HG02763 (cell line): ENCODE measurements around the gene TIFAB.

ENCODE experiments used
- ATAC-seq: cut with Tn5 transposase; IDR thresholded peaks from one replicate; pipeline ENCODE4 v1.9.1; 2021; ENCODE audit warnings: mild to moderate bottlenecking, moderate library complexity; ENCODE audit not compliant: unreplicated experiment

The TIFAB gene

DNA sequence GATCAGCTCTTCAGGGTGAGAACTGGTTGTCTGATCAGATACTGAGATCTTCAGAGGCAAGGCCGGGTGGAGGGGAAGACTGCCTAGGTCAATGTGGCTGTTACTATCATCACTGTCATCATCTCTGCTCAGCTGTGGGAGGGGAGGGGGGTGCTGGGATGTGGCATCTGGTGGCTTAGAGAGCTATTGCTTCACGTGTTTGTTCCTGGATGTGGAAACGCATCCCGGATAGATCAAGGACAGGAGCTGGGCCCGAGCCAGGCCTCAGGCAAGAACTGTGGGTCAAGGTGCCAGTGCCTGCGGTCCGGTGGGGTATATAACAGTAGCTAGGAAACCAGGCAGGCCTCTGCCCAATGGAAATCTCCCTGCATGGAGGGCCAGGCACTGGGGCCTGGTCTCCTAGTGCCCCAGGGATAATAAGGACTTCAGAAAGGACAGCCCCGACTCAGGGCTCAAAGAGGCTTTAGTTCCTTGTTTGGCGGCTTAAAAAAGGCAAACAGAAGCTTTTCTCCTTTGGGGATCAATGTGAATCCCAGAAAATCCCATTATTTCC, 30.3 kb upstream of the TIFAB start:
- no peak for ATAC-seq

- no peak for ATAC-seq
These were observed 29.8 kb upstream of the TIFAB start for GRCh38 chr5:135481909-135482311.

GRCh38 chr5:135481387-135481786, 29.2 kb upstream of the TIFAB start:
- ATAC-seq, result no peak

DNA sequence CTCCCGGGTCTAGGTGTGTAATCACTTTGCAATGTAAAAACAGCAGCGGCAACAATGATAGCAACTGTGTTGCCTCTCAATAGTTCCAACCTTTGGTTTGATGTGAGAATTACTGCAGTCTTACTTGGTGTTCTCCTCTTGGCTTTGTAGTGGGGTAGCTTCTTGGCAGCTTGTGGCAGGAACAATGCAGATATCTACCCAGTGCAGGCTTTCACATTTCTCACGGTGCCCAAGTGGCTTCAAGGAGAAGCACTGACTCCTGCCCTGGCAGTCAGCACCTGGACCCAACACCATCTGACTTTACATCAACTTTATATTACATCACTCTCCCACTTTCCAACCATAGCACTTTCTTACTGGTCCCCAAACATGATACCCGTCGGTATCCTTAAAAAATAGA, 28.4 kb upstream of the TIFAB start:
- no peak for ATAC-seq

DNA sequence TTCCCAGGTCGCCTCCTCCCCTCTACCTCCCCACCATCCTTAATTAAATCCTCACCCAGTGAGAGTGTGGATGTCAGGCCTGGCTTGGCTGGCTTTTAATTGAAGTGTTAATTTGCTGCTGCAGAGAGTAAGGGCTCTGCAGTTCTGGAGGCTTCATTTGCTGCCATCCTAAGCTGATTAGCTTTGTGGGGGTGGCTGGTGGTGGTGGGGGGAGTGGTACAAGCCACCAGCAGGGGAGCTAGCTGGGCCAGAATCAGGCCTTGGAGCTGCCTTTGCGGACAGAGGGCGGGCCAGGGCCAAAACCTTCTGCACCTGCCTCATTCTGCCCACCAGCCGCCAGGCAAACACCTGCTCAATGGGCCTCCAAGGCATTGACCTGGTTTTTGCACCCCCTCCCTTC, 26.8 kb upstream of the TIFAB start:
- no peak for ATAC-seq

DNA sequence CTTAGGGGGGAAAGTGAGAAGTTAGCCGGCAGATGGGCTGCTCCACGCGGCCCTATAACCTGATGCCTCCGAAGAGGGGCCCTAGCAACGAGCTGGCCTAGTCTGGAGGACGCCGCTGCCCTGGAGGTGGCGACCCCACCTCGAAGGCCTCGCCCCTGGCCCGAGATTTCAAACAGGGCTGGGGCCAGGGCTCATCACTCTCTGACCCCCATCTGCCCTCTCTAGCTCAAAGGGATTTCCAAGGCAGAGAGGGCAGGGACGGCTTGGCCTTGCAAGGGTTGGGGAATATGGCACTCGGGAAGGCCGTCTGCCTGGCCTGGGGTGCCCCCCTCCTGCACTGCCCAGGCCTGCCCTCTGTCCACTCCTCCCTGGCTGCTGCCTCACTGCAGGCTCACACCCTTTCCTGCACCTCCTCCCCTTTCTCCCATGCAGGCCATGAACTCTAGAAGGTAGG, 25.5 kb upstream of the TIFAB start:
- no peak for ATAC-seq

GRCh38 chr5:135476615-135477581, 24.7 kb upstream of the TIFAB start:
- ATAC-seq, result no peak

GRCh38 chr5:135473956-135474670, 22.0 kb upstream of the TIFAB start:
- ATAC-seq, result no peak

DNA sequence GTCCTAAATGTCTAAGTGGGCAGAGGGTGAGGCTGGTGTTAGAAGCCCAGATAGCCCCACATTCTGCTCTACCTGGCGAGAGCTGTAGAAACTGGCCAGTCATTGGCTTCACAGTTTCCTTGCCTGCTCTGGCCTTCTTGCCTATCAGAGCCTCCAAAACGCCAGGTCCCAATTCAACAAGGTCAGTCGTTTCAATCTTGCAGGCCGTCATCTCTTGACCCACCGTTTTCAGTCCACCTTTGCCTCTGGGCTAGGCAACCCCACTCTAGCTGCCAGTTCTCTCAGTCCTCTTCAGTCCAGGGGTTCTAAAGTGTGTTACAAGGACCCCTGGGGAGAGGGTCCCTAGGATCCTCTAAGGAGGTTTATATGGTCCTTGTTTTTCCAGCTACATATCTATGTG, 20.0 kb upstream of the TIFAB start:
- ATAC-seq, result no peak

- ATAC-seq, result no peak
These were observed 19.6 kb upstream of the TIFAB start for GRCh38 chr5:135471726-135472125.

DNA sequence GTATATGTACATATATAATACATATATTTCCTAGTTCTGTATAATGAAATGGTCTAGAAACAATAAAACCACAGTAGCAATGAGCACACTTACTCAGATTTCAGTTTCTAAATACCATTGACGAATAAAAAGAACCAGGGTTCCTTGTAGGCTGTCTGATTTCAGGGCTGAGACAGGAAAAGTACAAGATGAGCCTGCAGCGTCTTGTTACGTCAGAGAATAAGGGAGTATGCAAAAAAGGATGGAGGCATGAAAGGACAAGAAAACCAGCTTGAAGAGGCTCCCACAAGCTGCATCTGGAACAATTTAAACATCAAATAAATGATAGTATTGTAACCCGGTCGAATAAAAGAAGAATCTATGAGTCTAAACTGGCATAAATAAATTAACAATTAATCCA, 17.8 kb upstream of the TIFAB start:
- no peak for ATAC-seq

GRCh38 chr5:135468541-135468940, 16.4 kb upstream of the TIFAB start:
- no peak for ATAC-seq

DNA sequence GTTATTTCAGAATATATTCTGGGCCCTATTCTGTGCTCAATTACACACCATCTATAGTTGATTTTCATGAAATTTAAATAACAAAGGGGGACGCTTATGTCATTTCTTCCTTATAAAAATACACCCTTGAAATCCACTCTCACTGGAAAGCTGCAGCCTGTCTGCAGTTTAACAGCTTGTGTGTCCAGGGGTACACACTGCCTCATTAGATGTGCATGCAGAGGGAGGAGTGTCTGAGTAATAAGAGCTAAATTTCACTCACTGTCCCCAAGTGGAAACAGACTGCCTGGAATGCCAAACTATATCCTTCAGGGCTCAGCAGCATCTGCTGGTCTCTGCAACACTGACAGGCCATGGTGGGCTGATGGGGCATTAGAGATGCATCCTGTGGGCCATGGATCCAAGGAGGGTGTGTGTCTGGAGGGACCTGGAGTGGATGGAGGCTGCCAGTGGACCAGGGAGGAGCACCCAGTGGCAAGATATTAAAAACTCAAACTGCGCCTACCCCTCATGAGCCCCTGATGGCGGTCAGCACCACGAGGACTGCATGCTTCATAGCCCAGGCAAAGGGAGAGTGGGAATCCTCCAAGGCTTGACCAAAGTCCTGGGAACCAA, 15.8 kb upstream of the TIFAB start:
- ATAC-seq, result no peak

DNA sequence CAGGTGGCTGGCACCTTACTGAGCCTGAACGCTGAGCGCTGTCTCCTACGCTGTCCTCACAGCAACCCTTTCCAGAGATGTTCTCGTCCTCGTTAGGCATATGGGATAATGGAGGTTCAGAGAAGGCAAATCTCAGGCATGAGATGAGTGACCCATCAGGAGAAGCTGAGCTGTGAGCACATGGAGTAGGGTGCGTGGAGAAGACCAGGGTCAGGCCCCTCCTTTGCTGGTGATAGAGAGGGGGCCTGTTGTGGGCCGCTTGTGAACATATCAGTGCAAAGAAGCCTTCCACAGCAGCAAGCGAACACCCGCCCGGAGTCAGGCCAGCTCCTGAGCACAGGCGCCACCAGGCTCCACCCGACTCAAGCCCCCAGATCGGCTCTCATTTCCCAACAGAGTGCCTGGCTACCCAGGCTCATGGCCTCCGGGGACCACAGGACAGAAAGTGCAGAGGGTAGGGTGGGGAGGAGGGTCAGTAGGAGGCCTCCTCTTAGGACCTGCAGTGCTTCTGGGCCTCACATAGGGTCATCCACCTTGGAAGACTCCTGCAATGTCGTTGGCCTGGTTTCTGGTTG, 15.0 kb upstream of the TIFAB start:
- ATAC-seq, result no peak

- ATAC-seq, result no peak
These were observed 14.3 kb upstream of the TIFAB start for GRCh38 chr5:135466178-135467050.

- no peak for ATAC-seq
These were observed 13.4 kb upstream of the TIFAB start for GRCh38 chr5:135465391-135466122.

GRCh38 chr5:135462304-135462703, 10.2 kb upstream of the TIFAB start:
- no peak for ATAC-seq

GRCh38 chr5:135461481-135462151, 9.5 kb upstream of the TIFAB start:
- ATAC-seq, result no peak
